Fibroblast of pulmonary artery (primary cell): Measurements from ENCODE around the gene DNAH7.

Source experiments
- DNase-seq: peaks from one replicate; pipeline ENCODE4 v3.0.0-alpha.2; 2010; ENCODE audit warnings: low read depth
- H3K4me3 ChIP-seq: replicated peaks from 2 replicates; pipeline ENCODE4 v1.5.1; 2011; ENCODE audit warnings: low read depth, mild to moderate bottlenecking, control low read depth, low read length, moderate library complexity
- TF ChIP-seq, protein P1 (sequence below): IDR thresholded peaks from 2 replicates; pipeline ENCODE4 v1.5.1; 2011; ENCODE audit warnings: mild to moderate bottlenecking, control low read depth, low read length, inconsistent platforms; ENCODE audit errors: missing control alignments

DNAH7 gene

DNA sequence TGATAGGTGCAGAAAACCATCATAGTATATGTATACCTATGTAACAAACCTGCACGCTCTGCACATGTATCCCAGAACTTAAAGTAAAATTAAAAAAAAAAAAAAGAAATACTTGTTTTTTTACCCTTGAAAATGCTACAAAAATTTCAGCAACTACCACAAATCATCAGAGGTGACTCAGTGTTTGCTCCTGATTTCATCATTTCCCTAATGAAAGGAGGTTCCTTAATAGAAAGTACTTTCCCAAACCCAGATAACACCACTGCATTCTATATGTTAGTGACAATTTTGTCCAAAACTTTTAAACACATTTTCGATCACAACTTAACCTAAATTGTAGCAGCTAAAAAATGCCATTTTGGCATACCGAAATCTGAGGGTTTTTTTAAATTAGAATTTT is 248.3 kb downstream of the DNAH7 start:
- H3K4me3 ChIP-seq = no peak overlapping the region
- TF ChIP-seq, protein P1, sequence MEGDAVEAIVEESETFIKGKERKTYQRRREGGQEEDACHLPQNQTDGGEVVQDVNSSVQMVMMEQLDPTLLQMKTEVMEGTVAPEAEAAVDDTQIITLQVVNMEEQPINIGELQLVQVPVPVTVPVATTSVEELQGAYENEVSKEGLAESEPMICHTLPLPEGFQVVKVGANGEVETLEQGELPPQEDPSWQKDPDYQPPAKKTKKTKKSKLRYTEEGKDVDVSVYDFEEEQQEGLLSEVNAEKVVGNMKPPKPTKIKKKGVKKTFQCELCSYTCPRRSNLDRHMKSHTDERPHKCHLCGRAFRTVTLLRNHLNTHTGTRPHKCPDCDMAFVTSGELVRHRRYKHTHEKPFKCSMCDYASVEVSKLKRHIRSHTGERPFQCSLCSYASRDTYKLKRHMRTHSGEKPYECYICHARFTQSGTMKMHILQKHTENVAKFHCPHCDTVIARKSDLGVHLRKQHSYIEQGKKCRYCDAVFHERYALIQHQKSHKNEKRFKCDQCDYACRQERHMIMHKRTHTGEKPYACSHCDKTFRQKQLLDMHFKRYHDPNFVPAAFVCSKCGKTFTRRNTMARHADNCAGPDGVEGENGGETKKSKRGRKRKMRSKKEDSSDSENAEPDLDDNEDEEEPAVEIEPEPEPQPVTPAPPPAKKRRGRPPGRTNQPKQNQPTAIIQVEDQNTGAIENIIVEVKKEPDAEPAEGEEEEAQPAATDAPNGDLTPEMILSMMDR = no peak
- peak; percentile 68 for DNase-seq

DNA sequence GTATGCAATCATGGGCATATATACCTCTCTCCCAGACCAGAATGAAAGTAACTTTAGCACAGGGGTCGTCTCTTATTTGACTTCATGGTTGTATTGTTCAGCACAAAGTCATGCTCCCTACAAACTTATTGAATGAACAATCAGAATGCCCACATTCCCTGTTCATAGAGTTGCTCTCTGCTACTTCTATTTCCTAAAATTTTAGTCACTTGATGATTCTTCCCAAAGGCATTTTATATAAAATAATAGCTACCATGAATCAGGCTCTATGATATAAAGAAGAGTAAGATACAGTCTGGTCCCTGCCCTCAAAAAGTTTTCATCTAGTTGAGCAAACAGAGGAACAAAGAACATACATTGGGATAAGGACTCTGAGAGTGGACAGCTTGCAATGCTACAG is 249.4 kb downstream of the DNAH7 start:
- DNase-seq = no peak
- TF ChIP-seq, protein P1 = no peak
- H3K4me3 ChIP-seq = no peak overlapping the region

DNA sequence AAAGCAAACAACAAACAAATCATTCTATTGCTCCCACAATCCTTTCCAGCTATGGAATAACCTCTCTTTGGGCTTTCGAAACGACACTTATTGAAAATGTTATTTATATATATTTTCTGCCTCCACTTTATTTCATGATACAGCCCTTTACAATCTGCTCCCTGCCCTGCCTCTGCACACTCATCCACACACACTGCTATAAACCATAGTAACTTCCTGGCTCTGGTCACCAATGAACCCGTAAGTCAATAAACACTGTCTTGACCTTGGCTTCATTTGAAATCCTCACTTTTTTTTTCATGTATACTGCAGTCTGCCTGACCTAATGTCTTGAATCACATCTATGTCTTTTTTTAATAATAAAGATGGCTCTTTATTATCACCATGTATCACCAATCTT is 250.1 kb downstream of the DNAH7 start:
- TF ChIP-seq, protein P1 = no peak
- no peak overlapping the region for H3K4me3 ChIP-seq
- DNase-seq = no peak

DNA sequence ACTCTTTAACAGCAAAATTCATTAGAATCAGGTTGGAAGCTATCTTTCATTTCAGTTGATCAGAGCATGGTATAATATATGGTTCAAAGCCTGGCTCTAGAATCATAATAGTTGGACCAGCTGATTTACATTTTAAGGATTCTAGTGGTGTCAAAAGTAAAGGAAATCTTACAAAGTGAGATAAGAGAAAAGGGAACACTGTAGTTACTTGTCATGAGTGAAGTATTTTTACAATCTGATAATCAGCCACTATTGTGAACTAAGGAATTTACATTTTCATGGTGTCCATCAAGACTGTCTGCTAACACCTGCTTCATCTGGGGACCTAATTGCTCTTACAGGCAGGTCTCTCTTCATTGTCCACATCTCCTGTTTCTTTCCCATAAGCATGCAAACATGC is 250.5 kb downstream of the DNAH7 start:
- TF ChIP-seq, protein P1 = no peak
- no peak for DNase-seq
- no peak overlapping the region for H3K4me3 ChIP-seq

DNA sequence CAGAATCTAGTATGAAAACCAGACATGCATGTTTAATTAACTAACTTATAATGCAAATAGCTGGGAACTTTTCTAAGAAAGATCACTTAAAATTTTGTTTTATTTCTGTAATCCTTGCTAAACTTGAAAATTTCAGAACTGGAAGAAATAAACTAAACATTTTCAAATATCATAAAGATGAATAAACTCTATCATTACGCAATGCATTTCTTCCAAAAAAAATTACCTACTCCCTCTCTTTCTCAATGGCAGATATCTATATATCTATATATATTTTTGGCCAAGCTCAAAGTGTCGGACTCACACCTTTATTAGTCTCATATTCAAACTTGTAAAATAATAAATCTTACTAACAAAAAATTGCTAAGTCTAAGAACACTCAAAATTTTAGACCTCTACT is 253.6 kb downstream of the DNAH7 start:
- H3K4me3 ChIP-seq = no peak overlapping the region
- DNase-seq = no peak
- TF ChIP-seq, protein P1 = no peak

DNA sequence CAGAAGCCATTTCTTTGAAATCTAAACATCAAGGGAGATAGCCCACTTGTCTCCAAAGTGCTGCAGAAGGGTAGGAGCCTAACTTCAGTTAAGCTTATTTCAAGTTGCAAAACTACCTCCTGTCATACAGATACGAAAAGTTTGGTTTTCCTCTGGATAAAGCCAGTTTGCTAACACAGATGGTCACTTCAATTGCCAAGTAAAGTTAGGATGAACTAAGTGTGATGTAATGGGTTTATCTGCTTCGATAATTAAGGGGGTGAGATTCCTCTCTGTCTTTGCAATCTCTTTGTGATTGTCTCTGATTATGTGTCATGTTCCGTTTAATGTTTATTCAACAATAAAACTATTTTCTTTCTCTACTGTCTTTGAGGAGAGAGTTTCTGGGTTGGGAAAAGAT is 255.2 kb downstream of the DNAH7 start:
- peak; percentile 30 for DNase-seq
- no peak overlapping the region for H3K4me3 ChIP-seq
- TF ChIP-seq, protein P1 = no peak

DNA sequence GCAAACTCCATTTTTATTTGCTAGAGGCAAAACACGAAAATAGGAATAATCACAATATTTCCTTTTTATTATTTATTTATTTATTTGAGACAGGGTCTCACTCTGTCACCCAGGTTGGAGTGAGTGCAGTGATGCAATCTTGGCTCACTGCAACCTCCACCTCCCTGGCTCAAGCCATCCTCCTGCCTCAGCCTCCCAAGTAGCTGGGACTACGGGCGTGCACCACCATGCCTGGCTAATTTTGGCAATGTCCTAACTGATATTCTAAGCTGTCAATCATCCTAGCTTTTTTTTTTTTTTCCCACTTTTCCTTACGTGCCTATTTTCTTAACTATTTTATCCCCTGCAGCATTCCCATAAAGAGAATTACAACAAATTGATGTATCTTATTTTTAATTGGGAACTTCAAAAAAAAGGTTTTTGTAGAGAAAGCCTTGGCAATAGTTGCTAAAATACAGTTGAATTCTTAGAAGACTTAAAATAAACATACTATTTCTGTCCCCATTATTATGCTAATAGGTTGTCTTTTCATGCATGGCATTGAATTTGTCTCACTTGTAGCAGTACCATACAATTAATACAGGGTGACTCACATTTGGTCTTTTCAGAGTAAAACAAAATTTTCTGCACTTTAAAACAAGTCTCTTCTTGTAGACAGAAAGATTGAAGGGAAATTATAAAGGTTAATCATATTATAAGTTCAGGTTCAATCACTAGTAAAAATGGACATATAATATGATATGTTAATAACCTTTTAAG is 258.1 kb downstream of the DNAH7 start:
- TF ChIP-seq, protein P1 = no peak
- H3K4me3 ChIP-seq = no peak overlapping the region
- DNase-seq = no peak
